Fibroblast of lung (primary cell): Measurements from ENCODE around the gene RAB31.

Experiments used
- CTCF ChIP-seq, 2 donors: IDR thresholded peaks in 1 of 2; conservative IDR thresholded peaks in 1 of 2; 1 replicate in 1 of 2; 2 replicates in 1 of 2; pipeline ENCODE4 v1.5.1; 2011 to 2012; ENCODE audit warnings: low read length in 2 of 2, control low read depth in 1 of 2, inconsistent platforms in 1 of 2, low read depth in 1 of 2, mild to moderate bottlenecking in 1 of 2
- EZH2 ChIP-seq: IDR thresholded peaks from 2 replicates; pipeline ENCODE4 v1.5.1; 2012; ENCODE audit warnings: low read length, control low read depth, mild to moderate bottlenecking; ENCODE audit errors: missing control alignments

- no peak for TF ChIP-seq CTCF (conservative IDR thresholded peaks at IDR 0.05 in 1 of 2, IDR thresholded peaks at IDR 0.05 in 1 of 2; ENCODE audit: low read depth in 1 of 2, low read length in 2 of 2)
- TF ChIP-seq EZH2 = no peak
Measured at GRCh38 chr18:9829397-9829712, 121.3 kb downstream of the RAB31 start.
